Stimulated activated naive CD4-positive, alpha-beta T cell (primary cell): ENCODE measurements around the gene CEND1.
A peak's percentile ranks its signal among the peaks of the same experiment; 100 is the strongest.

ENCODE experiments used
- DNase-seq, 6 experiments: peaks; one replicate each; lab custom pipeline; 2025; lab: John Stamatoyannopoulos, UW

CEND1 gene

DNA sequence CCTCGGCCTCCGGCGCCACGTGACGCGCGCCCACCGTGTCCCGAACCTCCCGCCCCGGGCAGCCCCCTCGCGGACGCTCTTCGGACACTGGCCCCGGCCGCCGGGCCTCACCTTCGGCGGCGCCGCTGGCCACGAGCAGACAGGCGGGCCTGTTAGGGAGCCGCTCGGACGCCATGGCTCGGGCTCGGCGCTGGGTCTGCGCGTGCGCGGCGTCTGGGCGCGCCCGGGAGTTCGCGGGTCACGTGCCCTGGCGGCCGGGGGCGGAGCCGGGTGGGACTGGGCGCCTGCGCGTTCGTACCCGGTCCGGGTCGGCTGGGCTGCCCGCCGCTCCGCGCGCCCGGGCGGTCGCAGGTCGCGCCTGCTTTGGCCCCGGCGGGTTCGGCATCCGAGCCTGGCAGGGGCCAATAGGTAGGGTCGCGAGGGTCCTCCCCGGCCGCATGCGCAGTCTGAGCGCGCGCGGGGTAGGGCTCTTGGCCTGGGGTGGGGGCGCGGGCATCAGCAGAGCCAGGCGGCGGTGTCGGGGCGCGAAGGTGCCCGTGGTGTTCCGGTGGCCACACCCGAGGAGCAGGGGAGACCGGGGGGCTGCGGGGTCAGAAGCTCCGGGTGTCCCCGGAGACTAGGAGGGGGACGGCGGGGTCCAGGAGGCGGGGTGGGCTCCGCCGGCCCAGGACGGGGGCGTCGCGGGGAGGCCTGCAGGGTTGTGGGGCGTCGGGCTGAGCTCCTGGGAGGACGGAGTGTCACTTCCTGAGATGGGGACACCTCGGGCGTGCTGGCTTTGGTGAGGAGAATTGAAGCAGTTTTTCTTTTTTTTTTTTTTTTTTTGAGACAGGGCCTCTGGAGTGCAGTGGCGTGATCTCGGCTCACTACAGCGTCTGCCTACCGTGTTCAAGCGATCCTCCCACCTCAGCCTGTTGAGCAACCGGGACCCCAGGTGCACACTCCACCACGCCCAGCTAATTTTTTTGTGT, 12.3 kb downstream of the CEND1 start, which contains the start of gene GATD1:
Gene GATD1, minus strand, starts transcription at position 200 of the 968 bp plus-strand sequence. Its CDS starts 25 bp downstream, at position 175.
- peak; percentile 82 to 93 (median 90) for DNase-seq

- DNase-seq = peak in 2 of 6 experiments; percentile 52 to 65
Observed at GRCh38 chr11:776561-777287, 13.2 kb downstream of the CEND1 start.

GRCh38 chr11:776263-776560, 13.7 kb downstream of the CEND1 start:
- no peak for DNase-seq

DNA sequence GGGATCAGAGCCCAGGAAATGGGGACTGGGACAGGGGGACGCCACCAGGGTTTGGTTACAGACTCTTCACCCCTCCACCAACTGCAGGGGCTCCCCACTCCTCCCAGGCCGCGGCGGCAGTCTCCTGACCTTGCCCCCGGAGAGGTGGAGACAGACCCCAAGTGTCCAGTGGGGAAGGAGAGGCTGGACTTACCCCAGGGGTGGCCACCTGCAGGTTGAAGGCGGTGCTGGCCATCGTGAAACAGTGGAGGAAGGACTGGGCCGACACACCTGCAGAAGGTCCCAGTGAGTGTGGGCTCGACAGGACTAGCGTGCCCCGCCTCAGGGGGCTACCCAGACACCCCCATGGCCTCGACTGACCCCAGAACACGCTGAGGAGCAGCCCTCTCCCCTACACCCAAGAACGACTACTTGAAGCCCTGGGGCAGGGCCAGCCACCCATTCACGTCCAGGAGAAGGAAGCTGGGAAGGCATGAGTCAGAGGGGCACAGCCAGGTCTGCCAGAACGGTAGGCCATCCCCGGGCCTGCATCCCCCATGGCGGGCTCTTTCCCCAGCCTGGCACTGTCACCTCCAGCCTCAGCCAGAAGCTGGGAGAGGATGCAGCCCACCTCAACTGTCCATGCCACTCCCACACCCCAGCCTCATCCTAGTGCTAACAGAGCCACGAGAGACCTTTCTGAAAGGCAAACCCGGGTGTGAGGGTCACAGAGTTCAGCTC, 14.9 kb downstream of the CEND1 start:
- DNase-seq = no peak

DNA sequence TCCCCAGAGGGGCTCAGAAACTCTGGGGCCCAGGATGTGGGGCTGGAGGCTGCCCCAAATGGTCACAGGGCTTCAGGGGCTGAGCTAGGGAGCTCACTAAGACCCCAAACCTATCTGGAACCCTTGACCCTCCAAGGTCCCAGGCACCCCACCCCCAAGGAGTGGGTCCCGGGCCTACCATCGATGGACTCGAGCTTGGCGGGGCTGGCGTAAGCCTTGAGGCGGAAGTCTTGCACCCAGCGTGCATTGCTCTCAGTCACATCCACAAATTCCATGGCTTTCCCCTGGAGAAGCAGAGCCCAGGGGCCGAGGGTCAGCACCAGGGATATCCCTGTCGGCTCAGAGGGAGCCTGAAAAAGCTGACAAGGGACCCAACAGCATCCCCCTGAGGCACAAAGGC, 16.1 kb downstream of the CEND1 start:
- no peak for DNase-seq

- no peak for DNase-seq
Observed at GRCh38 chr11:773425-773824, 16.5 kb downstream of the CEND1 start.

DNA sequence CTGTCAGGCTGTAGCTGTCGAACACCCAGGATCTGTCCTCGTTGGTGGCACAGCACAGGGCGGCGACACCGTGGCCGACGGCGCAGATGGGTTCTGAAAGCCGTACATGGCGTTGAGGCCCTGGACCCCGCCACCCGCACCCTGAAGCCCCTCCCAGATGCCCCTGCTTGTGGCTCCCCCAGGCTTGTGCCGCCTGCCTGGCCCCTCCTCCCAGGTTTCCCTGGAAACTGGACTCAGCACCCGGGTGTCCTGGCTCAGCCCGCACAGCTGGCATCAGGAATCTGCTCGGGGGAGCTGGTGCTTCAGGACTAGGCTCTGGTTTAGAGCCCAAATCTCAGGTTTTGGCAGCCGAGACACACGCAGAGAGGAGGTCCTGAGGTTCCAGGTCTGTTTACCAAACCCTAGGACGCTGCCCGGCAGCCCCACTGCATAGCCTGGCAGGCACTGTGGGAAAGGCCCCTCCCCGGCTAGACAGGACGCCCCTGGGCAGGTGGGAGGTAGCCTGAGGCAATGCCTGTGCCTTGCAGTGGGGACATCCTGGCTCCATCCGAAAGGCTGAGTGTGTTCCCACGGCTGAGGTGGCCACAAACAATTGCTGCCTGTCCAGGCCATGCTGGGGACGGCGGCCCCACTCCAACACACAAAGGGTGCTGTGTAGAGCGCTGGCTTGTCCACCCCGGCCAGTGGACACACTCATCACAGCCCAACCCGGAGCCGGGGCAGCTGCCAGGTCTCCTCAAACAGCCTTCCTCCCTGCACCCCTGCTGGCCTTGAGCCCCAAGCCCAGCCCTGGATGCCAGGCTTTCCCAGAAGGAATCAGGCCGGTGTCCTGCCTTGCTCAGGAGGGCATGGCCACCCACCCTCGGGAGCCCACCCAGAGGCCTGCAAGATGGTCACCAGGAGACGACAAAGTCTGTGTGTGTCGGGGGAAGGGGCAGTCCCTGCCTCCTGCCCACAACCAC, 17.2 kb downstream of the CEND1 start:
- DNase-seq = no peak

- DNase-seq = no peak
Observed at GRCh38 chr11:771617-772204, 18.2 kb downstream of the CEND1 start.

- DNase-seq = no peak
Observed at GRCh38 chr11:770642-771616, 19.0 kb downstream of the CEND1 start.

DNA sequence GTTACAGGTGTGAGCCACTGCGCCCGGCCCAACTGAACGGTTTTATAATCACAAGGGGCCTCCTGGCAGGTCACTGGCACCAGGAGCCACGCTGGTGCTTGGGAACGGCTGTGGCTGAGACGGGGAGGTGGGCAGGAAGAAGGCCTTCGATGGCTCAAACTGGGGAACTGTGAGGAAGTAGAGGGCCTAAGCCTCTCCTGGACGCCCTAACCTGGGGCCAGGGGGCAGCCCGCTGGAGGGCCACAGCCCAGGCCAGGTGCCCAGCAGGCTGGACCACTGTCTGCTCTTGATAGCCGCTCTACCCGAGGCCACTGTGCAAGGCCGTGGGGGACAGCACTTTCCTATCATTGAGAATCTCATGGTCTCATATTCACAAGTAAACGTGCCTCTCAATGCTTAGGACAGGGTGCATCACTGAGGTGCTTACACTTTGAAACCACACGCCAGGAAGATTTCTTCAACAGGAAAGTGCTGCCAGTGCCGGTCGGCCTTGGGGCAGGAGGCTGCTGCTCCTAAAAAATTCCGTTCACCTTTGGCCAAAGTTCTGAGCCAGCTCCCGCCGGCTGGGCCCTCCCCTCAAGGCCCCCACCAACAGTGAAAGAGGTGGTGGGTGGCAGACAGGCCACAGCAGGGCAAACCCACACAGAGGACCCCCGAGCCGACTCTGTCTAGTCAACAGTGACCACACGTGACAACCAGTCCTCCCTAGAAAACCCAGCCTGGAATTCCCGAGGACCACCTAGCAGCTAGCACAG, 19.8 kb downstream of the CEND1 start:
- no peak for DNase-seq

- no peak for DNase-seq
Observed at GRCh38 chr11:767238-767637, 22.7 kb downstream of the CEND1 start.

DNA sequence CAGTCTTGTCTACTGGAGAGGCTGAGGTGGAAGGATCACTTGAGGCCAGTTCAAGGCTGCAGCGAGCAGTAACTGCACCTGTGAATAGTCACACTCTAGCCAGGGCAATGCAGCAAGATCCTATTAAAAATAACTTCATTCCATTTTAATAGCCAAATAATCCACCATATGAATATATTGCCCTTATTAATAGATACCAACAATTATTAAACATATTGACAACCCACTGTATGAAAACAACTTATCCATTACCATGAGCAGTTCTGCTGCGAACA, 23.0 kb downstream of the CEND1 start:
- DNase-seq = no peak

DNA sequence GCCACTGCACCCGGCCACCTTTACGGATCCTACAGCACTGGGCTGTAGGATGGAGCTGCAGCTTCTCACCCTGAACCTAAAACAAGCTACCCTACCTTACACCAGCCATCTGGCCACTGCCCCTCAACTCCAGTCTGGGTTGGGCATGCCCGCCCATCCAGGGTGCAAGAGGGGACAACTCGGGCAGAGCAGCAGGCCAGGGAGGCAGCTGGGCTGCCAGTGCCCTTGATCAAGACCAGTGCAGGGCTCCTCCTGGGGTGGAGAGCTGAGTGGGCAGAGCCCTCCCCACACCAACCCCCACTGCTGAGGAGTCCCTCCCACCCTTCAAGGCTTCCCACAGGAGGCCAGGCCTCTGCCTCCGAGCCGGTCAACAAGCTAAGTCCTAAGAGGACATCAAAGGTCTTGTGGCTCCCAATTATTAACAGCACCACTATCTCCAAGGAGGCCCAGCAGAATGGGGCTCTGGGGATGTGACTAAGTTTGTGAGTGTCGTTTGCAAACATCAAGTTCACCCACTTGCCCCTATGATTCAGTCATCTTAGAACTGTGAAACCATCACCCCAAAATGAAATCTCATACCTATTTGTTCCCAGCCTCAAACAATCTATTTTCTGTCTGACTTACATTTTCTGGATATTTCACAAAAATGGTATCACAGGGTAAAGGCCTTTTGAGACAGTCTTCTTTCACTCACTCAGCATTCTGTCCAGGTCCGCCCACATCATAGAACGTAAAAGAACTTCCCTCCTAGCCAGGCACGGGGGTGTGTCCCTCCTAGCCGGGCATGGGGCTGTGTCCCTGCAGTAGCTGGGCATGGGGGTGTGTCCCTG, 23.6 kb downstream of the CEND1 start:
- DNase-seq = no peak

DNA sequence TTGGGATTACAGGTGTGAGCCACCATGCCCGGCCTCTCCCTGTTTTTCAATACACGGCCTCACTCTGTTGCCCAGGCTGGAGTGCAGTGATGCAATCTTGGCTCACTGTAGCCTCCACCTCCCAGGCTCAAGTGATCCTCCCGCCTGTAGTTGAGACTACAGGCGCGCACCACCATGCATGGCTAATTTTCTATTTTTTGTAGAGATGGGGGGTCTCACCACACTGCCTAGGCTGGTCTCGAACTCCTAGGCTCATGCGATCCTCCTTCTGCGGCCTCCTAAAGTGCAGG, 24.1 kb downstream of the CEND1 start:
- no peak for DNase-seq

DNA sequence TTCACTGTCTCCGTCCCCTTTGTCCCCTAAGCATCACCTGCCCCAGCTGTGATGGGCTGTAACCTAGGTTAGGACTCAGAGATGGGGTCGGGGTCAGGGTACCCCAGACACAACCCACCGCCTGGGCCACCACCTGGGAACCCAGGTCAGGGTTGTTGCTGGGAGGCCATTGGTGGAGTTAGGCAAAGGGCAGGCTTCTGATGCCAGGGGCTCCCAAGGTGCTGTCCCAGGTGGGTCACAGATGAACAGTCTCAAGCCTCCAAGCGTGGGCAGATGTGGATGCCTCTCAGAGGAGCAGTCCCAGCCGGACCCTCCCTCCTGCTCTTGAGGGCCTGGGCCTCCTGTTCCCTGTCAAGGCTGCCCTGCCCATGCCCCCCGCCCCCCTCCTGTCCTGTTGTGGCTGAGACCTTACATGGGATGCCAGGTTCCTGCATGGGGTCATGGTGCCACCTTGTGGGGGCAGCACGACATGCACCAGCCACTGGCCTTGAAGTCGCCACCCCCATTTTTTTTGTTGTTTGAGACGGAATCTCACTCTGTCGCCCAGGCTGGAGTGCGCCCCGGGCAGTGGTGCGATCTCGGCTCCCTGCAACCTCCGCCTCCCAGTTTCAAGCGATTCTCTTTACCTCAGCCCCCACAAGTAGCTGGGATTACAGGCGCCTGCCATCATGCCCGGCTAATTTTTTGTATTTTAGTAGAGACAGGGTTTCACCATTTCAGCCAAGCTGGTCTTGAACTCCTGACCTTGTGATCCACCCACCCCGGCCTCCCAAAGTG, 24.7 kb downstream of the CEND1 start:
- DNase-seq = peak; percentile 39 to 73 (median 62)

- DNase-seq = no peak
Observed at GRCh38 chr11:764322-765024, 25.4 kb downstream of the CEND1 start.
